HepG2 (cell line): ENCODE measurements around the gene PRRC2A. TPM values are rescaled to one million over a fixed set of nuclear protein-coding genes. Genes with fewer than 3 reads are reported as not detected.

Experiments
- AHDC1 ChIP-seq: sonication (generic); formaldehyde crosslinking; IDR thresholded peaks from 2 replicates; pipeline ENCODE4 v1.5.1; 2020; ENCODE audit warnings: mild to moderate bottlenecking, missing genetic modification reagents, borderline replicate concordance
- ELK4 ChIP-seq: sonication (generic); formaldehyde crosslinking; IDR thresholded peaks from 2 replicates; pipeline ENCODE4 v1.9.0; 2021; ENCODE audit warnings: missing genetic modification reagents, borderline replicate concordance
- EP300 ChIP-seq, 3 experiments: sonication (generic) in 1 of 3; formaldehyde crosslinking in 1 of 3; IDR thresholded peaks; 2 replicates each; pipeline versions ENCODE4 v1.5.1 to v1.6.1; 2011 to 2020; ENCODE audit warnings: low read depth in 2 of 3, low read length in 2 of 3, borderline replicate concordance in 1 of 3, improper control_type of control experiment in 1 of 3, mild to moderate bottlenecking in 1 of 3, missing genetic modification reagents in 1 of 3, moderate library complexity in 1 of 3
- FOSL2 ChIP-seq: sonication (generic); formaldehyde crosslinking; IDR thresholded peaks from 2 replicates; pipeline ENCODE4 v1.4.0; 2020; ENCODE audit warnings: missing genetic modification reagents
- REL ChIP-seq: sonication (generic); formaldehyde crosslinking; conservative IDR thresholded peaks from 2 replicates; pipeline ENCODE4 v1.8.0; 2022; ENCODE audit warnings: mild to moderate bottlenecking, missing genetic modification reagents, moderate library complexity
- SMYD3 ChIP-seq: sonication (generic); formaldehyde crosslinking; IDR thresholded peaks from 2 replicates; pipeline ENCODE4 v1.8.1; 2023; ENCODE audit warnings: mild to moderate bottlenecking, missing genetic modification reagents
- SP2 ChIP-seq: sonication (generic); formaldehyde crosslinking; IDR thresholded peaks from 2 replicates; pipeline ENCODE4 v1.5.1; 2020; ENCODE audit warnings: mild to moderate bottlenecking, missing genetic modification reagents
- TEAD3 ChIP-seq: optimal IDR thresholded peaks from 2 replicates; pipeline ENCODE3; 2016; ENCODE audit warnings: borderline replicate concordance
- ZBTB40 ChIP-seq, 2 experiments: fragments of 450-650 bp in 1 of 2; sonication (generic) in 1 of 2; formaldehyde crosslinking in 1 of 2; IDR thresholded peaks; 2 replicates each; pipeline versions ENCODE4 v1.6.1 to v1.8.0; 2016 to 2022; ENCODE audit warnings: antibody characterized with exemption in 1 of 2, mild to moderate bottlenecking in 1 of 2, missing genetic modification reagents in 1 of 2
- ZNF367 ChIP-seq: sonication (generic); formaldehyde crosslinking; IDR thresholded peaks from 2 replicates; pipeline ENCODE4 v1.4.0; 2020; ENCODE audit warnings: missing genetic modification reagents, borderline replicate concordance
- polyA plus RNA-seq, 8 experiments: library from polyadenylated mRNA; depleted of rRNA in 3 of 8; stranded (reverse) in 7 of 8; unstranded in 1 of 8; fragments of >200 nt; fragmentation: Illumina TruSeq in 4 of 8; extraction: Trizol in 4 of 8; gene quantifications; 2 replicates each; pipeline versions ENCODE4 v1.2.1 to v1.2.3, GENCODE V29; 2011 to 2016; ENCODE audit warnings: low read depth in 4 of 8, missing spikeins in 1 of 8, mixed read lengths in 1 of 8; ENCODE audit not compliant: insufficient read depth in 1 of 8
- total RNA-seq, 5 experiments: library from RNA; depleted of rRNA; stranded (reverse); fragments of >200 nt; fragmentation: Illumina TruSeq; extraction: Trizol; gene quantifications; 2 replicates each; pipeline ENCODE4 v1.2.3, GENCODE V29; 2016; ENCODE audit warnings: low read depth in 1 of 5

Gene PRRC2A
- total and polyA plus RNA-seq, 2 of the 13 experiments (the other 11 are each of a cell fraction or from before 2014, with no cell fraction given): 38.9 to 47.4 TPM

GRCh38 chr6:31664790-31665500 lies 44.4 kb downstream of the PRRC2A start, which contains the start of gene GPANK1 (continued):
- no peak for TF ChIP-seq ZNF367
- TF ChIP-seq SP2 (CRISPR knock-in tag): 0 out of 2 replicates have a peak, but pooled peaks have one; percentile 0
- TF ChIP-seq TEAD3 (CRISPR knock-in tag): peak; percentile 50
- TF ChIP-seq REL: no peak
- TF ChIP-seq ELK4 (CRISPR knock-in tag): no peak
- TF ChIP-seq AHDC1 (CRISPR knock-in tag): peak; percentile 38; the same call in 1 of the 2 replicates
- TF ChIP-seq EP300 (IDR thresholded peaks at IDR 0.05; ENCODE audit: low read depth in 2 of 2, low read length in 2 of 2): peak in 1 of 2 experiments; percentile 24; a peak in 1 of 4 replicates
- TF ChIP-seq EP300 (CRISPR knock-in tag; IDR thresholded peaks at IDR 0.05; ENCODE audit: borderline replicate concordance): no peak
- TF ChIP-seq FOSL2 (CRISPR knock-in tag): no peak; the same call in none of the 2 replicates
- no peak for TF ChIP-seq SMYD3 (CRISPR knock-in tag)
- TF ChIP-seq ZBTB40 (IDR thresholded peaks at IDR 0.05): no peak
- no peak; the same call in 1 of the 2 replicates for TF ChIP-seq ZBTB40 (CRISPR knock-in tag; IDR thresholded peaks at IDR 0.05)
